OCI-LY1 (cell line): ENCODE results near the gene NDUFS4.

Experiments
- EZH2 ChIP-seq: fragments of 200-600 bp; sonication (generic), shearing (Covaris generic); IDR thresholded peaks from 2 replicates; pipeline ENCODE4 v1.8.0; 2017; ENCODE audit warnings: borderline replicate concordance, mixed run types, mild to moderate bottlenecking, antibody characterized with exemption, low read length, moderate library complexity, mixed read lengths
- TF ChIP-seq, protein P1 (sequence below): fragments of 200-600 bp; sonication (generic), shearing (Covaris generic); IDR thresholded peaks from 2 replicates; pipeline ENCODE4 v1.5.1; 2017; ENCODE audit warnings: mild to moderate bottlenecking, antibody characterized with exemption, low read length, moderate library complexity, mixed read lengths

DNA sequence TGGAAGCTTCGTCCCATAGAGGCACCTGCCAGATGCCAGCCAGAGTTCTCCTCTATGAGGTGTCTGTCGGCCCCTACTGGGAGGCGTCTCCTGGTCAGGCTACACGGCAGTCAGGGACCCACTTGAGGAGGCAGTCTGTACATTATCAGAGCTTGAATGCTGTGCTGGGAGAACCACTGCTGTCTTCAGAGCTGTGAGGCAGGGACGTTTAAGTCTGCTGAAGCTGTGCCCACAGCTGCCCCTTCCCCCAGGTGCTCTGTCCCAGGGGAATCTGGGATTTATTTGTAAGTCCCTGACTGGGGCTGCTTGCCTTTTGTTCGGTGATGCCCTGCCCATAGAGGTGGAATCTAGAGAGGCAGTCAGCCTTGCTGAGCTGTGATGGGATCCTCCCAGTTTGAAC lies 70.8 kb downstream of the NDUFS4 start:
- TF ChIP-seq, protein P1, sequence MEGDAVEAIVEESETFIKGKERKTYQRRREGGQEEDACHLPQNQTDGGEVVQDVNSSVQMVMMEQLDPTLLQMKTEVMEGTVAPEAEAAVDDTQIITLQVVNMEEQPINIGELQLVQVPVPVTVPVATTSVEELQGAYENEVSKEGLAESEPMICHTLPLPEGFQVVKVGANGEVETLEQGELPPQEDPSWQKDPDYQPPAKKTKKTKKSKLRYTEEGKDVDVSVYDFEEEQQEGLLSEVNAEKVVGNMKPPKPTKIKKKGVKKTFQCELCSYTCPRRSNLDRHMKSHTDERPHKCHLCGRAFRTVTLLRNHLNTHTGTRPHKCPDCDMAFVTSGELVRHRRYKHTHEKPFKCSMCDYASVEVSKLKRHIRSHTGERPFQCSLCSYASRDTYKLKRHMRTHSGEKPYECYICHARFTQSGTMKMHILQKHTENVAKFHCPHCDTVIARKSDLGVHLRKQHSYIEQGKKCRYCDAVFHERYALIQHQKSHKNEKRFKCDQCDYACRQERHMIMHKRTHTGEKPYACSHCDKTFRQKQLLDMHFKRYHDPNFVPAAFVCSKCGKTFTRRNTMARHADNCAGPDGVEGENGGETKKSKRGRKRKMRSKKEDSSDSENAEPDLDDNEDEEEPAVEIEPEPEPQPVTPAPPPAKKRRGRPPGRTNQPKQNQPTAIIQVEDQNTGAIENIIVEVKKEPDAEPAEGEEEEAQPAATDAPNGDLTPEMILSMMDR, result no peak
- TF ChIP-seq EZH2, result no peak
